T follicular helper cell (primary cell): Measurements from ENCODE around the gene TMEM18.
"Not testable (repeated sequence)": the region's sequence is repeated elsewhere in the genome, so short reads cannot be mapped to it uniquely, and the experiment has no call there.

Source experiments
- DNase-seq: peaks from one replicate; pipeline ENCODE4 v3.0.0-alpha.2; 2020; ENCODE audit warnings: low read depth

TMEM18 gene

DNA sequence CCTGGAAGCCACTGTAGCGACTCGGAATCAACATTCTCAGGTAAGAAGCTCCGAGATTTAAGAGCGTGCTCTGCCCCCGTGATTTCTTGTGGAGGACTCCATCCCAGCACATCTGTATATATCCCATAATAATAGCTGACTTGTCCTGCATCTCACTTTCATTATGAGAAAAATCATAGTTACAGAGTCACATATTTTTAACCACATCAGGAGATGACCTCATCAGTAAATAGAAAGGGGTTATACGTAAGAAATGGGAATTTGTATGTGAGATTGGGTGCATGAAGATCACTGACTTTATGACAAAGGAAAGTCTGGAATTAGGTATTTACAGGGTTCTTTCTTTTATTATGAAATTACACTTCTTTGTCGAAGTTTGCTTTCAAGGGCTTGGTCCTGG, 16.4 kb upstream of the TMEM18 start:
- no peak for DNase-seq

DNA sequence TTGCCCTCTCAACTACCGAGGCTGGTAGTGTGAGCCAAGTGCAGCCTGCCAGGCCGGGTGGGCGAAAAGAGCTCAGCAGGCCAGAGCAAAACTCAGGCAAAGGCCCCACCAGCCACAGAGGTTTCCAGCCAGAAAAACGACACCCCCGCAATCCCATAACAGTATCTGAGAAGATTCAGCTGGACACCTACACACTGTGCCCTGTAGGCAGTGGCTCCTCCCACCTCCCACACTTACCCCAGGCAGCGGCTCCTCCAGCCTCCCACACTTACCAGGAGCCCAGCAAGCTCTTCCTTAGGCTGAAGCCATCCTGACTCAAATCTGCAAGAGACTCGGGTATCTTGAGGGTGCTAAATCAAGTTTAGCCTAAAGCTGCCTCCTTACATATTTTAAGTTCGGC, 15.6 kb upstream of the TMEM18 start:
- no peak for DNase-seq

- no peak for DNase-seq
Observed at GRCh38 chr2:691821-692761, 14.9 kb upstream of the TMEM18 start.

DNA sequence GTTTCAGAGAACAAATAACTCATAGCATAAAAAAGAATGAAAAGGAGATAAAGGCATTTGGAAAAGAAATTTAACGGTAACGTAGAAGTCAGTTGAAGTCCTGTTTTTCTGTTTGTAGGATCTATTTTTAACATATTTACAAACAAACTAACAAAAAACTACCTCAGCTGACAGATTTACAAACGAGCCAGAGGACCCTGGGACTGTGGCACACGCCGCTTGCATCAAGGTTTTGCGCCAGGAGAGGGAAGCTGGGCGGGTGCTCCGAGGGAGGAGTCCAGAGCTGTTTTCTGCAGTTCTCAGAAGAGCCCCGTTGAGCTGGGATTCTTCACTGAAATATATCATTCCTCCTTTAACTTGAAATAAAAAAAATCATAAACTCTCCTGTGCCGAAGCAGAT, 13.6 kb upstream of the TMEM18 start:
- no peak for DNase-seq

DNA sequence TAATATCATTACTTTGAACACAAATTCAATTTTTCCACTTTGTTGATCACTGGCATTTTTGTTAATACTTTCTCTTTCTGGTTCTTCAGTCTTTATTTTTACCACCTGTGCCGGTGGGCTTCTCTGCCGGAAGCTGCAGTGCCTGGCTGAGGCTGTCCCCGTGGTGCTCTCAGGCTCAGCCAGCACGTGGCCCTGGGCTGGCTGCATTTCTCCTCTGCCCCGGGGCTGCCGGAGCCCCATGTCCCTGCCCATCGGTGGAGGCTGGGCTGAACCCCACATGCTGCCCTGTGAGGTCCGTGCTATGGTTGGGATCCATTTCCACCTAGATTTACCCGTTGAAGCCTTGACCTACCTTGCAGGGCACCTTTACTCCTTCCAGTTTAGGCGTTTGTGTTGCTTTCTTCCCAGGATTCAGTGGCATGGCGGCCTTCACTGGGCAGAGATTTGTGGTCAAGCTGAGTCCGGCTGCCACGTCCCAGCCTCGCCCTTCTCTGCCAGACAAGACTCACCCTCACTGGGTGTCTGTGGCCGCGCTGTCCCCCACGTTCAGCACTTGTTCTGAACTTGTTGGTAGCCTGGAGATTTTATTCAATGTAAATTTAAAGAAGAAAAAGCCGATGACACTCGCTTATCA, 12.8 kb upstream of the TMEM18 start:
- no peak for DNase-seq

GRCh38 chr2:689237-689636, 12.0 kb upstream of the TMEM18 start:
- no peak for DNase-seq

GRCh38 chr2:688504-689076, 11.4 kb upstream of the TMEM18 start:
- DNase-seq = no peak

- no peak for DNase-seq
Observed at GRCh38 chr2:685421-685820, 8.2 kb upstream of the TMEM18 start.

GRCh38 chr2:684913-685312, 7.7 kb upstream of the TMEM18 start:
- DNase-seq = not testable (repeated sequence)

GRCh38 chr2:682226-682625, 5.0 kb upstream of the TMEM18 start:
- no peak for DNase-seq

DNA sequence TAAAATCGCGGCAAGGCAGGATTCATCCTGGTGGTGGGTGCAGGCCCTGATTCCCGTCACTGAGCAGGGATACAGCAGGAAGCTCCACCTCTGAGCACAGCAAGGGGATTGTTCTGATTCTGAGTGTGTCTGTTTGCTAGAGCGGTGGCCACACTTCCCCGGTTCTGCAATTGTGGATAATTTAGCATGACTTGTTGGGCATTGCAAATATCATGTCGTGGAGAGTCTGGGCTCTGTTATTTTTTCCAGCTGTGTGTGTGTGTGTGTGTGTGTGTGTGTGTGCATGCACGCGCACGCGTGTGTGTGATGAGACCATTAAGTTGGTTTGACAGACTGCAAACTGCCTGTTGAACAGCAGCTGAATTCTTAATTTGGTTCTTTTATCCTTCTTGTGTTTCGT, 4.1 kb upstream of the TMEM18 start:
- DNase-seq = no peak

GRCh38 chr2:680496-680895, 3.3 kb upstream of the TMEM18 start:
- DNase-seq = no peak

DNA sequence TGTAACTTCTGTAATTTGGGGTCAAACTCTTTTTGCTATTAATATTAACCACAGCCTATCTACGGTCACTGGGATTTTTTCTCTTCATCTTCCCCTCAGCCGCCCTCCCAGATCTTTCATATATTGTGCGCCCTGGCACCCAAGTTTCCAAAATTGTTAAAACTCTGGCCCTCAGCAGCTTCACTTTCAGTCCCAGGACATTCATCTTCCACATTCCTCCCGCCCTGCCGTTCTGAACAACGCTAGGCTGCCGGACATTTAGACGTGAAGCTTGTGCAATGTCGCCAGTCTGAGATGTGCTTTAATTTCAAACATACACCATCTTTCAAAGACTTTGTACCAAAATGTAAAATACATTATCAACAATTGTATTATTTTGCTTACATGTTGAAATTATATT, 1.8 kb upstream of the TMEM18 start:
- DNase-seq = no peak

DNA sequence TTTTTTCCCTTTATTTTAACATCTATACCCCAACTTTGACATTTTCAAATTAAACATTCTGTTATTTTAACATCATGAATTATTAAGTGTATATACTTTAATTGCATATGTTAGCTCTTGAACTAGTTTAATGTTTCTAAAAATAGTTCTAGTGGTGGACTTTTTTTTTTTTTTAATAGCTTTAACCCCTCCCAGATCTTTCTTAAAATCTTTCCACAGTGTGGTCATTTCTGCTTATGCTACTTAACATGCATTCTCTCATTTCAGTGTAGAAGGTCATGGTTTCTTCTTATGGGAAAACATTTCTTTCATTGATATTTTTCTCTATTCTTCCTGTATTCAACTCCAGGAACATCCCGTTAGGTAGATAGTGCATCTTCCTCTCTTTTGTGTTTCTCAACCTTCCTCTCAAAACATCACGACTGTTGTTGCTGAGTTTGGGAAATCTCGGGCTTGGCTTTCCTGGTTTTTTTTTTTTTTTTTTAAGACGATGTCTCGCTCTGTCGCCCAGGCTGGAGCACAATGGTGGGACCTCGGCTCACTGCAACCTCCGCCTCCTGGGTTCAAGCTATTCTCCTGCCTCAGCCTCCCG, 849 bp upstream of the TMEM18 start:
- DNase-seq = no peak

DNA sequence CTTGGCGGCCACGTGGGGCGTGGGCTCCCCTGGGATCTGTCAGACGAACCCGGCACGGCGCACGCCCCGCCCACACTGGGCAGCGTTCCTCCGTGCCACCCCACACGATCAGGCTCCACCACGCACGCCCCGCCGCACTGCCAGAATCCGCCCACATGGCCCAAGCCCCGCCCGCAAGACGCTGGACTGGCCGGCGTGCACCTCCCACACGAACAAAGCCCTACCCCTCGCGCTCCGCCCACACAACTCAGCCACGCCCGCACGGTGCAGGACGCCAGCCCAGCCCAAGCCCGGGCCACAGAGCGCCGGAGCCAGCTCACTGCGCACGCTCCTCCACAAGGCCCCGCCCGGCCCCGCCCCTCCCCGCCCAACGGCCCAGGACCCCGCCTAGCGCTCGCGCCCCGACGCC, 555 bp downstream of the TMEM18 start:
- DNase-seq = no peak

DNA sequence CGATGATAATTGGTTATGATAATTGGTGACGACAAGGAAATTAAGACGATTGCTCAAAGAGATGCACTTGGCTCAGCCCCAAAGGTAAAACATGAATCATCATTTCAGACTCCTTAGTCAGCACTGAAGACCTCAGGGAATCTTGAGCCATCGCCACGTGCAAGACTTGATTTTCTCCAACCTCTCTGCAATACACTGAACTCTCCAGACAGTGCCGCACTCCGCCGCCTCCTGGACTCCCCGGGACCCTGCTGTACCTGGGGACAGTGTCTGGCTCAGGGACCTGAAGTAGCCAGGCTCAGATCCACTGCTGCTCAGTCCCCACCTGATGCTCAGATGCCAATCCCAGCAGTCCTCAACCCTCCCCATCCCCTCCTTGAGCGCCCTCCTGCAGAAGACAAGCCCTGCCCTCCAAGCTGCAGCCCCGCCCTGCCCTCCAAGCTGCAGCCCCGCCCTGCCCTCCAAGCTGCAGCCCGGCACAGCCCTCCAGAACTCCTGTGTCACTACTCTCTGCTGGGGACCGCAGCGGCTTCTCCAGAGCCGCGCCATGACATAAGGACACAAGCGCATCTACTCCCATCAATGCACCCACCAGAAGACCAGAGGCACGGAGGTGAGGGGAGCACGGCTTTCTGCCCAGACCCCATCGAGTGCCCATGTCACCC, 1.1 kb downstream of the TMEM18 start:
- peak; percentile 25 for DNase-seq

DNA sequence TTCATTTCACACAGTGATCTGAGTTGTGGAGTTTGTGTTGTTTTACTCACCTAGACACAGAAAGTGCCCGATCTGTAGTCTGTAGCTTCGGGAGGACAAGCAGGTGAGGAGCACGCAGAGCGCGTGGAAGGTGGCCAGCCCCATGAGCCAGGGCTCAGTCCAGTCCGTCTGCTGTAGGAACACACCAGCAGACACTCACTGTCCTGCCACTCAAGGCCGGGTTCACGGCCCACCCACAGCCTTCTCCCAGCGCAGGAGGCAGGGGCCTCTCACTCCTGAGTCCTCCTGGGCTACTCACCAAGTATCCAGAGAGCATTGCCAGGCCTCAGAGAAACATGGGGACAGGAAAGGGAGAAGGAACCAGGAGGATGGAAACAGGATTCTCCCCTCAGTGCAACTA, 1.7 kb downstream of the TMEM18 start:
- no peak for DNase-seq

- DNase-seq = no peak
Observed at GRCh38 chr2:675051-675450, 2.2 kb downstream of the TMEM18 start.

DNA sequence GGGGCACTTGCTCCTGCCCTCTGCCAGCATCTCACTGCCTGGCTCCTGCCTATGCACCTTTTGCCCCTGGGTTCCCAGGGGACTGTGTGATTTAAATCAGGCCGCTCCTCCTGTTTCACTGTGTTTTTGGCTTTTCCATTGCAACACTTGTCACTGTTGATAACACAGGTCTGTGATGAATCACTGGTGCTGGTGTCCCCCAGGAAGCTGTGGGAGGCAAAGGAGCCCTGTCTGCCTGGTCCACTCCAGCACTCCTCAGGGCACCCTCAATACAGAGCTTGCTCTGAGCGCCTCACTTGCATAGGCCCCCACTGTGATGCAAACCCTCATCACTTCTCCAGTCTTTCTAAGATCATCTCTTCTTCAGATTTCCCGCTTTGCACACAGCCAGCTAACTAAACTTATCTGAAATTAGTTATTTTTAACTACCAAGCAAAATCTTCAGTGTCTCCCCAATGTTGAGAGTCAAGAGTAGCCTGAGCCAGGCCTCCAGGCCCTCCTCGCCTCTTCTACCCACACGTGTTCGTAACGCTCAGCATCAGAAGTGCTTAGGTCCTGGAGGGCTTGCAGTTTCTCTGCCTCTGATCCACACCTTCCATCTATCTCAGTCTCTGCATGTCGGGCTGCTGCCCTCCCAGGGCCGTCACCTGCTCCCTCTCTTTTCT, 2.8 kb downstream of the TMEM18 start:
- no peak for DNase-seq

DNA sequence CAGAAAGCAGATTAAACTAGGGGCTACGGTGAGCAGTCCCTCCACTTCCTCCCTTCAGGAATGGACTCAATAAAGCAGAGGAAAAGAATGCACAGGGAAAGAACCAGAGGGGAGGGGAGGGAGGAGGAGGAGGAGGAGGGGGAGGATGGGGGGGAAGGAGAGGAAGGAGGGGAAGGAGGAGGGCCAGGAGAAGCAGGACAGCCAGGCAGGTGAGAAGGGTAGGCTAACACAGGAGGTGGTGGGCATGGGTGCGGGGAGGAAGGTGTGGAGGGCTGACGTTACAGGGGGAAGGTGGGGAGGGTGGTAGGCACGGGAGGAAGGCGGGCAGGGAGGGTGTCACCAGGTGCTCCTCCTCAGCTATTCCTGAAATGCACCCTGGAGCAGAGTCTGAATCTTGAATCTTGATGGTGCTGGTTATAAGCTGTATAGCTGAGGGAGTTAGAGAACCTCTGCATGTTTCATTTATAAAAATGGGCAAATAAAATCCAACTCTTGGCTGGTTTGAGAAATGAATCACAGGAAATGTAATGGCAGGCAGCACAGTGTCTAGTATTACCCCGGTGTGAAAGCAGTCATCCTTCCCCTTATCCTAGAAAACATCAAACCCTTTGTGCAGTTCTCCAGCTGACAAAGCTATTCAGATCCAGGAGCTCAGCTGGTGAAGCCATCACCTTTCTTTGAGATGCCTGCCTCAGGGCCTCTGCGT, 3.4 kb downstream of the TMEM18 start:
- no peak for DNase-seq

- no peak for DNase-seq
Observed at GRCh38 chr2:673016-673415, 4.2 kb downstream of the TMEM18 start.
